Cerebellar cortex (tissue), 1 donor: ENCODE measurements around the gene FARS2.
A peak's percentile ranks its signal among the peaks of the same experiment; 100 is the strongest.
"Not testable (repeated sequence)": the region's sequence is repeated elsewhere in the genome, so short reads cannot be mapped to it uniquely, and the experiment has no call there.

Experiments used
- DNase-seq: peaks from one replicate; pipeline ENCODE4 v3.0.0-alpha.2; 2015; ENCODE audit warnings: low spot score

Gene FARS2

GRCh38 chr6:5636210-5637030 is 375.1 kb downstream of the FARS2 start:
- DNase-seq: no peak

DNA sequence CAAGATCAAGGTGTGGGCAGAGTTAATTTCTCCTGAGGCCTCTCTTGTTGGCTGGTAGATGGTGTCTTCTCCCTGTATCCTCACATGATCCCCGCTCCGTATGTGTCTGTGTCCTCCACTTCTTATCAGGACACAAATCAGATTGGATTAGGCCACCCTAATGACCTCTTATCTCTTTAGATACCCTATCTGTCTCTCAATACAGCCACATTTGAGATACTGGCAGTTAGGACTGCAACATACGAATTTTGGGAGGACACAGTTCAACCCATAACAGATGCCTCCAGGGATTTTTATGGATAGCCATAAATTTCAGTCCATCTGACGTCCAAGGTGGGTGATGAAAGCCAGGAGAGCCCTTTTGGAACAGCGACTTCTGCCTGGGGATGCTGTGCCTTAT is 376.4 kb downstream of the FARS2 start:
- DNase-seq: no peak

DNA sequence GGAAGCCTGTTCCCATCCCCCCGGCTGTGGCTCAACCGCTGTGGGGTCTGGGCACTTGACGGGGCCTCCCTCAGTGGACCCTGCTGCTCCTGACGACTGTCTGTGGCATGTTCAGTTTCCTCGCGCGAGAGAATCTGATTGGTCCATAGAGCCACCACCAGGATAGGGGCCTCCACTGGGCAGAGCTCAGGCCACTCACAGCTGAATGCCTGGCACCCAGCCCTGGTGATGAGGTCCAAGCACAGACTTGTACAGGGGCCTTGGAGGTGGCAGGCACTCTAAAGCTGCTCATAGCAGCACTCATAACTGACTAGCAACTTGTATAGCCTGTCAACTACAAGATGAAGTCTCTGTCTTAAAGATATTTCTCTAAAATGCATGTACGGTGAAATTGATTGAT is 377.4 kb downstream of the FARS2 start:
- no peak for DNase-seq

- DNase-seq: no peak
These were observed 377.9 kb downstream of the FARS2 start for GRCh38 chr6:5639193-5639592.

GRCh38 chr6:5640614-5641013 is 379.3 kb downstream of the FARS2 start:
- no peak for DNase-seq

DNA sequence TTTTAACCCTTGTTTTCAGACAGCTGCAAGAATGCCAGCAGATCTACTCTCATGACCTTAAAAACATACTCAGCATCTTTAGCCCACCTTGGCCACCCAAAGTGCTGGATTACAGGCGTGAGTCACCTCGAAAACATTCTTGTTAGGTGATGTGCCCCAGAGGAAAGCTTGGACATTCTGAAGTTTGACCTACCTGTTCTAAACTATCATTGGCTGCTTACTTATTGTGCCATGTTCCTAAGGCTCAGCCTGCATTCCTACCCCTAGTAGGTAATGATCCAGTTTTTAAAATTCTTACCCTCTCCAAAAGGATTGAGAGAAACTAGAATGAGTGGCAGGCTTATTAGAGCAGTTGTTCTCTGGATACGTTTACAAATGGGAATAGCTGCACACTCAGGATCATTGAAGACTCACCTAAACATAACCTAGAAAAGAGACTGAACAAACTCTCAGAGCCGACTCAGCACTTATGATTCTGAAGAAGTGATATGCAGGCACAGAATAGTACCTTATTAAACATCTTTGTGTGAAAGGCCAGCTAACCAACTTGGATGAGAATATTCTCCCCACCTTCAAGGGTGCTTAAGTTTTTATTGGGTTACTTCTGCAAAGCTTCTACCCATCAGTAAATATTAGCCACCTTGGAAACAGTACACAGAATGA is 383.3 kb downstream of the FARS2 start:
- DNase-seq: no peak

GRCh38 chr6:5645328-5646290 is 384.3 kb downstream of the FARS2 start:
- DNase-seq: peak; percentile 36

DNA sequence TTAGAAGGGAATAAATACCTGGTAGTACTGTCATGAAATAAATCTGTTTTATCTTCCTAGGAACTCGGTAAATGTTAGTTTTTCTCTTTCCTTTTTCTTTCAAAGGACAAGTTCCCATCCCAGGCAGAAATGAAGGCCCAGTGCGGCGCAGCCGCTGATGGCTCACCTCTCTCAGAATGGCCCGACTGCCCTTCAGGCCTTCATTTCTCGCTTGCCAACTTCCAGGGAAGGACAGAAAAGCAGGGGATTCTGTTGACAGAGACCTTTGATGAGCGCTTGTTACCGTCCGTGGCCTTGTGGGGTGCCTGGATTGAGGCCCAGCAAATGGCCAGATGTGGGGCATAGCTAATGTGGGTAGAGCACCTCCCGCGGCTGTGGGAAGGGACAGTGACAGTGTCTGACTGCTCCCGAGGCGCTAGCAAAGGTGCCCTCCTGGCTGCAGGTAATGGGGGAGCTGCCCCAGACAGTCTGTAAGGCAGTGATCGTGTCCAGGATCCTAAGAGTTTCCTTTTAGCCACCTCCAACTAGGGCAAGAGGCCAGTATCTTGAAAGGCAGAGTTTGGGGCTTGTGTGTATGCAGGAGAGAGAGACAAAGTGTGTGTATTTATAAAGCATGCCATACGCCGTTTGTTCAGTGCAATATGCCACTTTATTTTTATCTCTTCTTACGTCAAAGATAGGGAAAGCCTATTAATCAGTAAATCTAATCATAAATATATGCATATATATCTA is 391.3 kb downstream of the FARS2 start:
- DNase-seq: no peak

DNA sequence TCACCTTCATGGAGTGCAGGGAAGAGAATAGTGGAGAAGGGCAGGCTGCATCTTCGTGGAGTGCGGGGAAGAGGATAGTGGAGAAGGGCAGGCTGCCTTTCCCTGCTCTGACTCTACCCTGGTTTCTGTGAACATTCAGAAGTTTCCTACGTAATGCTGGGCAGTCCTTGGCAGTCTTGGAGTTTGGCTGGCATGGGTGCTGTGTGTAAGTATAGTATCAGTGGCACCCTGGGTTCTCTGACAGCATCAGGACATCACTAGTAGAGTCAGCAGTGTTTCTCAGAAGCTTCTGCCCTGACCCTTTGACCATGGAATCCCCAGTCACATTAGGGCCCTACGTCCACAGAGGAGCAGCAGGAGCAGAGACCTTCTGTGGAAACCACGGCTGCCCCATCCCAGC is 392.5 kb downstream of the FARS2 start:
- no peak for DNase-seq

GRCh38 chr6:5656226-5656625 is 394.9 kb downstream of the FARS2 start:
- DNase-seq: no peak

DNA sequence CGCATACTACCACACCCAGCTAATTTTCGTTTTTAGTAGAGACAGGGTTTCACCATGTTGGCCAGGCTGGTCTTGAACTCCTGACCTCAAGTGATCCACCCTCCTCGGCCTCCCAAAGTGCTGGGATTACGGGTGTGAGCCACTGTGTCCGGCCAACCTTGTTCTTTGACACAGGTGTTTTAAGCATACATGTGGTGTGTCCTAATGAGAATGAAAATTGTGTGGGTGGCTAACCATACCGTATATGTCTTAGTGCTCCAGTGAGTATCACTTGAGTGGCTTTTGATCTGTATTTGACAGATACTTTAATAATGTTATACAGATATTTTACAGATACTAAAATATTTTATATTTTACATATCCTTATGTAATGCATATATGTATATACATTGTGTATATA is 395.4 kb downstream of the FARS2 start:
- DNase-seq: not testable (repeated sequence)

- no peak for DNase-seq
These were observed 396.5 kb downstream of the FARS2 start for GRCh38 chr6:5657684-5658430.

GRCh38 chr6:5659467-5659866 is 398.2 kb downstream of the FARS2 start:
- DNase-seq: no peak

DNA sequence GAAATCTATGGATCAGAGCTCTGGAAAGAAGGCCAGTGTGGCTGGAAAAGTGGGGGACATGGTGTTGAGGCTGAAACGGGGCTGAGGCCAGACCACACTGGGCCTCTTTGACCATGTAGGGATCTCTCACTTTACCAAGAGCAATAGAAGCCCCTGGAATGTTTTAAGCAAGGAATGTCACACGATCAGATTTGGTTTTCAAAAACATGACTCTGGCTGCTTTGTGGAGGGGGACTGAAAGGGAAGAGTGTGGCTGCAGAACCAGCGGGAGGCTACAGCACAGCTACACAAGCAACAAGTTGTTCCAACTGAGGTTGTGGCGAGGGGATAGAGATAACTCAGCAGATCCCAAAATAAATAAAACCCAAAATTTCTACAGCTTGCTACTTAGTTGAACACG is 399.5 kb downstream of the FARS2 start:
- DNase-seq: no peak

DNA sequence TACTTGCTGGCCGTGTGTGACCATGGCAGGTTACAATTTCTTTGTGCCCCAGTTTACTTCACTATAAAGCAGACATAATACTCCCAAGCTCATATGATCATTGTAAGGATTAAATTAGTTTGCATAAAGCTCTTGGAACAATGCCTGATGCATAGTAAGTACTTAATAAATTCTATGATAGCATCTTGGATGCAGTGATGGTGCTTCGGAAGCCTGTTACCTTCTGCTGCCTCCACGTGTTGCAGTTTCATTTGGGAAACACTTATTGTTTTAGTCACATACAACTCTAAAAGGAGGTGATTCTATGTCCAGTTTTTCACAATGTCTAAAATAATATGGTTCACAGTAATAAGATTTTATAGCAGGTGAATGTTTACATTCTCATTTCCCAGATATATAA is 401.5 kb downstream of the FARS2 start:
- no peak for DNase-seq

DNA sequence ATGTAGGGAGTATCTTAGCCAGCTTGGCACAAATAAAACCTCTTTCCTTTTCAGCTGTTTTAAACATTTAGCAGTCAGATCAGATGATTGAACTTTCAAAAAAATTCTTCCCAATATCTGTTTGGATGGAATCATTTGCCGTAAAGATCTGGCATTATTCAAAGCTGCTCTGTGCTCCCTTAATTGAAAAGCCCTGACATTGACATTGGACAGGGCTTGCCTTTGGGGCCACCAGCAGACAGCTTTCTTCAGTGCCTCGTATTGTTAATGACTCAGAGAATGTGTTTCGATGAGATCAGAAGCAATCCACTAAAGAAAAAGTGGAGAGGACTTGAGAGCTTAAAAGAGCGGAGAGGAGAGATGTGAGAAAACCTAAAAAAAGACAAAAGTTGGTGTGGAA is 401.9 kb downstream of the FARS2 start:
- no peak for DNase-seq

DNA sequence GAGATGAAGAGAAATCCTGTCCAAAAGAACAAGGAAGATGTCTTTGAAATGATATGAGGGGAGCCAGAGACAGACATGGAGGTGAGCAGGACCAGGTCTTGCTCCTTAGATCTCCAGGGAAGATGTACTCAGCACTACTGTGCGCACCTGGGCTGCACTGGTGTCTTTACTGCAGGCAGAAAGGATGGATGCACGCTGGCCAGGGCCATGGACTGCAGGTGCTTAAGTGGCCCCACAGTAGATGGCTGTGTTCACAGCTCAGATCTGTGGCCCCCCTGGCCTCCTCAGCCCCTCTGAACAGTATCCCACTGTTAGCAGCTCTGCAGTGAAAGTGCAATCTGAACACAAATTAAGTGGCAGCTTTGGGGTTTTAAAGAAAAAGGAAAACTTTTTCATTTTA is 402.4 kb downstream of the FARS2 start:
- no peak for DNase-seq

- DNase-seq: no peak
These were observed 402.8 kb downstream of the FARS2 start for GRCh38 chr6:5664149-5664548.

- no peak for DNase-seq
These were observed 403.9 kb downstream of the FARS2 start for GRCh38 chr6:5665173-5665572.

GRCh38 chr6:5665667-5666066 is 404.4 kb downstream of the FARS2 start:
- no peak for DNase-seq

DNA sequence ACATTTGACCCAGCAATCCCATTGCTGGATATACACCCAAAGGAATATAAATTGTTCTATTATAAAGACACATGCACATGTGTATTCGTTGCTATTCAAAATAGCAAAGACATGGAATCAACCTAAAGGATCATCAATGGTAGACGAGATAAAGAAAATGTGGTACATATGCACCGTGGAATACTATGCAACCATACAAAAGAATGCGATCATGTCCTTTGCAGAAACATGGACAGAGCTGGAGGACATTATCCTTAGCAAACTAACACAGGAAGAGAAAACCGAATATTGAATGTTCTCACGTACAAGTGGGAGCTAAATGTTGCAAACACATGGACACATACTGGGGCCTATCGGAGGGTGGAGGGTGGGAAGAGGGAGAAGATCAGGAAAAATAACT is 405.4 kb downstream of the FARS2 start:
- DNase-seq: no peak
